ENCODE results near the gene ATAD3C.

DNA sequence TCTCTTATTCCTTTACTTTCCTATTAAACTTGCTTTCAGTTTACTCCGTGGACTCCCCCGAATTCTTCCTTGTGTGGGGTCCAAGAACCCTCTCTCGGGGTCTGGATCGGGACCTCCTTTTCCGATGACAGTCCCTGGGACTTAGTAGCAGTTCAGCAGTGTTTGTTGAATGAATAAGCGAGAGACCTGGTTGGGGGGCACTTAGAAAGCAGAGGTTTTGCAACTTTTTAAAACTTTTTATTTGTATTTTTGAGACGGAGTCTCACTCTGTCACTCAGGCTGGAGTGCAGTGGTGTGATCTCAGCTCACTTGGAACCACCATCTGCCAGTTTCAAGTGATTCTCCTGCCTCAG, 26.3 kb upstream of the ATAD3C start:
- TF ChIP-seq CTCF (IDR thresholded peaks at IDR 0.05) (no peak), ZFX (IDR thresholded peaks at IDR 0.05; ENCODE audit: borderline replicate concordance) (no peak)

All from 22Rv1 (cell line).